Activated CD4-positive, alpha-beta T cell treated with anti-CD3 and anti-CD28 coated beads for 36 hours (primary cell): ENCODE results near the gene CST4. TPM values are rescaled to one million over a fixed set of nuclear protein-coding genes. Genes with fewer than 3 reads are reported as not detected.
"Not testable (repeated sequence)": the region's sequence is repeated elsewhere in the genome, so short reads cannot be mapped to it uniquely, and the experiment has no call there.

Experiments
- ATAC-seq: fragments of 200-7000 bp; cut with Tn5 transposase; one replicate; pipeline ENCODE4 v1.10.0; 2021; ENCODE audit warnings: mild to moderate bottlenecking, moderate library complexity
- CTCF ChIA-PET: fragments of 350-600 bp; sonication (Branson Sonifier 250); formaldehyde crosslinking; loops from one replicate; lab custom pipeline; 2021; ENCODE audit warnings: antibody characterized with exemption; lab: Charles Lee
- POLR2A ChIA-PET: fragments of 350-600 bp; sonication (Branson Sonifier 250); formaldehyde crosslinking; loops from one replicate; lab custom pipeline; 2021; ENCODE audit warnings: antibody characterized with exemption, inconsistent platforms; lab: Charles Lee
- DNase-seq: peaks from one replicate; pipeline ENCODE4 v3.0.0-alpha.2; 2020
- H3K27ac Mint-ChIP-seq: one replicate; pipeline ENCODE4 v1.8.0; 2021; ENCODE audit warnings: mixed read lengths
- H3K27me3 Mint-ChIP-seq: one replicate; pipeline ENCODE4 v1.8.0; 2021; ENCODE audit warnings: mixed read lengths
- H3K36me3 Mint-ChIP-seq: one replicate; pipeline ENCODE4 v1.8.0; 2021; ENCODE audit warnings: low read depth, mixed read lengths
- H3K4me1 Mint-ChIP-seq: one replicate; pipeline ENCODE4 v1.8.0; 2021; ENCODE audit warnings: mixed read lengths
- H3K4me3 Mint-ChIP-seq: one replicate; pipeline ENCODE4 v1.8.0; 2021; ENCODE audit warnings: mild to moderate bottlenecking, moderate library complexity, mixed read lengths
- H3K9me3 Mint-ChIP-seq: one replicate; pipeline ENCODE4 v1.8.0; 2021; ENCODE audit warnings: low read depth, mixed read lengths
- intact Hi-C, 2 experiments: fragments of 100-400 bp; cut with DNase I in 1 of 2; cut with micrococcal nuclease in 1 of 2; formaldehyde crosslinking; loops; one replicate each; pipeline versions ENCODE4 v1.14.2 to v1.15.1; 2022 to 2024; cut with DNase I, micrococcal nuclease
- total RNA-seq, 2 experiments: library from RNA; stranded (reverse); gene quantifications; one replicate each; pipeline ENCODE4 v1.2.3, GENCODE V29; 2021

The CST4 gene
- total RNA-seq, 2 experiments from 2014 or later = not detected

- H3K27ac Mint-ChIP-seq = no peak overlapping the region
- H3K4me1 Mint-ChIP-seq = no peaks in the 10 kb centered on the region
- no peak for ATAC-seq
- no peaks in the 10 kb centered on the region for H3K9me3 Mint-ChIP-seq
- intact Hi-C loops = loop anchor here in 1 of 2 experiments (10.0 kb wide), 2 partner anchors 135 to 315 kb away; no protein-coding TSS in a partner anchor
- H3K36me3 Mint-ChIP-seq = no peaks in the 10 kb centered on the region
- H3K27me3 Mint-ChIP-seq = peaks cover 6% of the 10 kb centered on the region
- ChIA-PET CTCF (interaction anchor here (0.5 to 1.0 kb wide), 3 partner anchors 16 to 29 kb away, joined by 3 to 4 read pairs (median 4); no protein-coding TSS in a partner anchor), POLR2A (no interaction called here)
- no peak overlapping the region for H3K4me3 Mint-ChIP-seq
- DNase-seq = no peak
Measured at GRCh38 chr20:23659989-23660837, 28.6 kb downstream of the CST4 start.

- ATAC-seq, intact Hi-C loops, H3K4me1 Mint-ChIP-seq, H3K27ac Mint-ChIP-seq, H3K4me3 Mint-ChIP-seq, H3K36me3 Mint-ChIP-seq, H3K27me3 Mint-ChIP-seq, POLR2A ChIA-PET, H3K9me3 Mint-ChIP-seq, DNase-seq: not testable (repeated sequence)
- CTCF ChIA-PET = interaction anchor here (1.2 kb wide), 1 partner anchor 9 kb away, joined by 5 read pairs; no protein-coding TSS in a partner anchor
Measured at GRCh38 chr20:23659610-23659988, 29.2 kb downstream of the CST4 start.

GRCh38 chr20:23658989-23659609, 29.7 kb downstream of the CST4 start:
- H3K4me3 Mint-ChIP-seq = no peak overlapping the region
- no peak for DNase-seq
- no peaks in the 10 kb centered on the region for H3K4me1 Mint-ChIP-seq
- ATAC-seq = no peak
- peaks cover 9% of the 10 kb centered on the region for H3K27me3 Mint-ChIP-seq
- H3K36me3 Mint-ChIP-seq = no peaks in the 10 kb centered on the region
- ChIA-PET POLR2A (no interaction called here), CTCF (interaction anchor here (1.2 kb wide), 1 partner anchor 9 kb away, joined by 5 read pairs; no protein-coding TSS in a partner anchor)
- intact Hi-C loops = no loop called here
- H3K27ac Mint-ChIP-seq = no peak overlapping the region
- no peaks in the 10 kb centered on the region for H3K9me3 Mint-ChIP-seq

GRCh38 chr20:23658336-23658735, 30.5 kb downstream of the CST4 start:
- intact Hi-C loops = no loop called here
- DNase-seq (no peak), ATAC-seq (no peak)
- peaks cover 11% of the 10 kb centered on the region for H3K27me3 Mint-ChIP-seq
- POLR2A ChIA-PET = no interaction called here
- H3K9me3 Mint-ChIP-seq = no peaks in the 10 kb centered on the region
- no peaks in the 10 kb centered on the region for H3K36me3 Mint-ChIP-seq
- no peak overlapping the region for H3K4me3 Mint-ChIP-seq
- no peaks in the 10 kb centered on the region for H3K4me1 Mint-ChIP-seq
- CTCF ChIA-PET = interaction anchor here (1.2 kb wide), 1 partner anchor 10 kb away, joined by 5 read pairs; no protein-coding TSS in a partner anchor
- no peak overlapping the region for H3K27ac Mint-ChIP-seq

GRCh38 chr20:23657202-23657601, 31.6 kb downstream of the CST4 start:
- ATAC-seq (no peak), DNase-seq (no peak)
- ChIA-PET POLR2A (no interaction called here), CTCF (no interaction called here)
- Mint-ChIP-seq H3K36me3 (no peaks in the 10 kb centered on the region), H3K4me1 (no peaks in the 10 kb centered on the region), H3K9me3 (no peaks in the 10 kb centered on the region), H3K27me3 (peaks cover 11% of the 10 kb centered on the region), H3K27ac (no peak overlapping the region), H3K4me3 (no peak overlapping the region)
- intact Hi-C loops = no loop called here

GRCh38 chr20:23656372-23656771, 32.5 kb downstream of the CST4 start:
- ATAC-seq = no peak
- H3K9me3 Mint-ChIP-seq = no peaks in the 10 kb centered on the region

GRCh38 chr20:23655491-23656211, 33.2 kb downstream of the CST4 start:
- DNase-seq (no peak), ATAC-seq (no peak)
- no peaks in the 10 kb centered on the region for H3K9me3 Mint-ChIP-seq
- POLR2A ChIA-PET = no interaction called here
- CTCF ChIA-PET = no interaction called here
- no peaks in the 10 kb centered on the region for H3K36me3 Mint-ChIP-seq
- H3K27ac Mint-ChIP-seq = no peak overlapping the region
- no peak overlapping the region for H3K4me3 Mint-ChIP-seq
- H3K27me3 Mint-ChIP-seq = peaks cover 11% of the 10 kb centered on the region
- intact Hi-C loops = no loop called here
- no peaks in the 10 kb centered on the region for H3K4me1 Mint-ChIP-seq

More at GRCh38 chr20:23656372-23656771, 32.5 kb downstream of the CST4 start:
- no peak overlapping the region for H3K27ac Mint-ChIP-seq
- no peak overlapping the region for H3K4me3 Mint-ChIP-seq
- no peaks in the 10 kb centered on the region for H3K4me1 Mint-ChIP-seq
- POLR2A ChIA-PET = no interaction called here
- CTCF ChIA-PET = interaction anchor here (0.5 kb wide), 1 partner anchor 216 kb away, joined by 3 read pairs; no protein-coding TSS in a partner anchor
- intact Hi-C loops = no loop called here
- H3K36me3 Mint-ChIP-seq = no peaks in the 10 kb centered on the region
- peaks cover 11% of the 10 kb centered on the region for H3K27me3 Mint-ChIP-seq
- no peak for DNase-seq

- intact Hi-C loops = no loop called here
- peaks cover 11% of the 10 kb centered on the region for H3K27me3 Mint-ChIP-seq
- CTCF ChIA-PET = interaction anchor here (0.6 kb wide), 1 partner anchor 658 kb away, joined by 3 read pairs; no protein-coding TSS in a partner anchor
- no peak overlapping the region for H3K4me3 Mint-ChIP-seq
- POLR2A ChIA-PET = no interaction called here
- no peaks in the 10 kb centered on the region for H3K36me3 Mint-ChIP-seq
- no peak for DNase-seq
- no peaks in the 10 kb centered on the region for H3K9me3 Mint-ChIP-seq
- no peak overlapping the region for H3K27ac Mint-ChIP-seq
- H3K4me1 Mint-ChIP-seq = no peaks in the 10 kb centered on the region
- ATAC-seq = no peak
Measured at GRCh38 chr20:23654717-23655116, 34.1 kb downstream of the CST4 start.

GRCh38 chr20:23654000-23654399, 34.8 kb downstream of the CST4 start:
- H3K9me3 Mint-ChIP-seq = no peaks in the 10 kb centered on the region
- ChIA-PET CTCF (interaction anchor here (0.6 kb wide), 1 partner anchor 657 kb away, joined by 3 read pairs; no protein-coding TSS in a partner anchor), POLR2A (no interaction called here)
- DNase-seq (no peak), ATAC-seq (no peak)
- no peaks in the 10 kb centered on the region for H3K4me1 Mint-ChIP-seq
- H3K27me3 Mint-ChIP-seq = peaks cover 11% of the 10 kb centered on the region
- intact Hi-C loops = no loop called here
- no peak overlapping the region for H3K27ac Mint-ChIP-seq
- H3K36me3 Mint-ChIP-seq = no peaks in the 10 kb centered on the region
- no peak overlapping the region for H3K4me3 Mint-ChIP-seq

GRCh38 chr20:23653400-23653938, 35.4 kb downstream of the CST4 start:
- H3K4me1 Mint-ChIP-seq = no peaks in the 10 kb centered on the region
- CTCF ChIA-PET = interaction anchor here (0.7 kb wide), 1 partner anchor 20 kb away, joined by 3 read pairs; no protein-coding TSS in a partner anchor
- H3K27ac Mint-ChIP-seq = no peak overlapping the region
- intact Hi-C loops = no loop called here
- POLR2A ChIA-PET = no interaction called here
- DNase-seq = no peak
- H3K27me3 Mint-ChIP-seq = peaks cover 11% of the 10 kb centered on the region
- no peak overlapping the region for H3K4me3 Mint-ChIP-seq
- no peak for ATAC-seq
- no peaks in the 10 kb centered on the region for H3K9me3 Mint-ChIP-seq
- H3K36me3 Mint-ChIP-seq = no peaks in the 10 kb centered on the region

- ATAC-seq (no peak), DNase-seq (no peak)
- peaks cover 11% of the 10 kb centered on the region for H3K27me3 Mint-ChIP-seq
- ChIA-PET CTCF (interaction anchor here (0.7 kb wide), 1 partner anchor 20 kb away, joined by 3 read pairs; no protein-coding TSS in a partner anchor), POLR2A (no interaction called here)
- H3K27ac Mint-ChIP-seq = no peak overlapping the region
- intact Hi-C loops = no loop called here
- no peaks in the 10 kb centered on the region for H3K4me1 Mint-ChIP-seq
- no peak overlapping the region for H3K4me3 Mint-ChIP-seq
- no peaks in the 10 kb centered on the region for H3K36me3 Mint-ChIP-seq
- no peaks in the 10 kb centered on the region for H3K9me3 Mint-ChIP-seq
Measured at GRCh38 chr20:23652926-23653325, 35.9 kb downstream of the CST4 start.
